Esophagus squamous epithelium (tissue), 5 donors: Measurements from ENCODE around the gene TFEB. TPM values are rescaled to one million over a fixed set of nuclear protein-coding genes. Genes with fewer than 3 reads are reported as not detected.

ENCODE experiments used
- DNase-seq: peaks from one replicate; lab custom pipeline; 2025; lab: John Stamatoyannopoulos, UW
- H3K27ac ChIP-seq, 4 donors: fragments of 200-600 bp; sonication (generic); one replicate each; pipeline ENCODE4 v1.5.1; 2016 to 2019; ENCODE audit warnings: mild to moderate bottlenecking in 1 of 4
- H3K27me3 ChIP-seq, 4 donors: fragments of 200-600 bp; sonication (generic); 1 replicate in 3 of 4; 2 replicates in 1 of 4; pipeline versions ENCODE4 v1.5.1 to v1.6.0; 2017 to 2021; ENCODE audit warnings: antibody characterized with exemption in 1 of 4
- H3K36me3 ChIP-seq, 3 donors: fragments of 200-600 bp; sonication (generic); one replicate each; pipeline ENCODE4 v1.5.1; 2016 to 2019
- H3K4me1 ChIP-seq, 3 donors: fragments of 200-600 bp; sonication (generic); one replicate each; pipeline ENCODE4 v1.5.1; 2017 to 2019
- H3K4me3 ChIP-seq, 4 donors: fragments of 200-600 bp; sonication (generic); 1 replicate in 3 of 4; 2 replicates in 1 of 4; pipeline ENCODE4 v1.5.1; 2016 to 2019; ENCODE audit warnings: mild to moderate bottlenecking in 2 of 4, moderate library complexity in 1 of 4
- H3K9me3 ChIP-seq, 3 donors: fragments of 200-600 bp; sonication (generic); one replicate each; pipeline ENCODE4 v1.5.1; 2016 to 2019
- POLR2A ChIP-seq, 4 donors: fragments of 450-650 bp; IDR thresholded peaks; one replicate each; pipeline ENCODE4 v1.6.1; 2017; ENCODE audit warnings: antibody characterized with exemption in 4 of 4, mild to moderate bottlenecking in 4 of 4, moderate library complexity in 3 of 4
- WGBS, 2 donors: methylation state at CpG; one replicate each; pipeline ENCODE4 v1.1.5; 2018; 5-methylcytosine and 5-hydroxymethylcytosine counted together
- intact Hi-C: fragments of 100-400 bp; cut with DNase I; formaldehyde crosslinking; loops from one replicate; pipeline ENCODE4 v1.15.0; 2022
- total RNA-seq, 4 donors: library from RNA; depleted of rRNA; stranded (reverse); fragments of >200 nt; gene quantifications; one replicate each; pipeline ENCODE4 v1.1.0, GENCODE V29; 2016
- TF ChIP-seq, protein P1 (sequence below), 6 experiments: fragments of 450-650 bp in 4 of 6; fragments of 200-600 bp in 2 of 6; sonication (generic) in 2 of 6; IDR thresholded peaks; one replicate each; pipeline ENCODE4 v1.5.1; 2016 to 2019; ENCODE audit warnings: antibody characterized with exemption in 6 of 6, mild to moderate bottlenecking in 4 of 6, moderate library complexity in 4 of 6
- donor health status: DM: yes; HTN: yes; CAD: no.

TFEB gene
- total RNA-seq, 4 donors from 2014 or later = 7.0 to 17.5 (median 13.4) TPM

- intact Hi-C loops = no loop called here
- Histone ChIP-seq H3K4me3 (no peak overlapping the region), H3K36me3 (no peaks in the 10 kb centered on the region), H3K9me3 (no peaks in the 10 kb centered on the region), H3K4me1 (no peaks in the 10 kb centered on the region), H3K27ac (no peak overlapping the region), H3K27me3 (peaks cover 0 to 10% (median 0%) of the 10 kb centered on the region in 4 donors)
- WGBS, 2 donors = 78 to 89% methylated on average over 7 of the region's 7 CpGs
- TF ChIP-seq POLR2A (IDR thresholded peaks at IDR 0.05) = no peak
- TF ChIP-seq, protein P1, sequence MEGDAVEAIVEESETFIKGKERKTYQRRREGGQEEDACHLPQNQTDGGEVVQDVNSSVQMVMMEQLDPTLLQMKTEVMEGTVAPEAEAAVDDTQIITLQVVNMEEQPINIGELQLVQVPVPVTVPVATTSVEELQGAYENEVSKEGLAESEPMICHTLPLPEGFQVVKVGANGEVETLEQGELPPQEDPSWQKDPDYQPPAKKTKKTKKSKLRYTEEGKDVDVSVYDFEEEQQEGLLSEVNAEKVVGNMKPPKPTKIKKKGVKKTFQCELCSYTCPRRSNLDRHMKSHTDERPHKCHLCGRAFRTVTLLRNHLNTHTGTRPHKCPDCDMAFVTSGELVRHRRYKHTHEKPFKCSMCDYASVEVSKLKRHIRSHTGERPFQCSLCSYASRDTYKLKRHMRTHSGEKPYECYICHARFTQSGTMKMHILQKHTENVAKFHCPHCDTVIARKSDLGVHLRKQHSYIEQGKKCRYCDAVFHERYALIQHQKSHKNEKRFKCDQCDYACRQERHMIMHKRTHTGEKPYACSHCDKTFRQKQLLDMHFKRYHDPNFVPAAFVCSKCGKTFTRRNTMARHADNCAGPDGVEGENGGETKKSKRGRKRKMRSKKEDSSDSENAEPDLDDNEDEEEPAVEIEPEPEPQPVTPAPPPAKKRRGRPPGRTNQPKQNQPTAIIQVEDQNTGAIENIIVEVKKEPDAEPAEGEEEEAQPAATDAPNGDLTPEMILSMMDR (IDR thresholded peaks at IDR 0.05) = no peak
- no peak for DNase-seq
Observed at GRCh38 chr6:41672016-41672415, 63.4 kb downstream of the TFEB start.

DNA sequence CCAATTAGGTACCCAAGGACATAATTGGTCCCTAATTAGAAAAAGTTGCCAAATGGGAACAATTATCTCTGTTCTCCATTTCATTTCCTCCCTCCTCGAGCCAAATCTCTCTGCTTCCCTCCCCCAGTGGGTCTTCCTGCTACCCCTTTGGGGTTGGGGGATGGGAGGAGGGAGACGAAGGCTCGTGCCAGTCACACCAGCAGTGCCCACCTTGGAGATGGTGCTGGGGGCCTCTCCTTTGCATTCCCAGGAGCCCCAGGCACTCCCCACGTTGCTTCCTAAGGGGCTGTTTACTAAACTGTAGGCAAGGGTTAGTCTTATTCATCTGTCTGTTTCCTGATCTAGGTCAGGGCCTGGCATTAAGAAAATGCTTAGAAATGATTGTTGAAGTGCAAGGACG lies 64.0 kb downstream of the TFEB start:
- 36 to 42% methylated on average over 5 of the region's 5 CpGs for WGBS, 2 donors
- H3K27me3 ChIP-seq = peaks cover 0 to 10% (median 0%) of the 10 kb centered on the region in 4 donors
- no peaks in the 10 kb centered on the region for H3K9me3 ChIP-seq
- H3K27ac ChIP-seq = no peak overlapping the region
- intact Hi-C loops = no loop called here
- no peaks in the 10 kb centered on the region for H3K36me3 ChIP-seq
- TF ChIP-seq, protein P1 (IDR thresholded peaks at IDR 0.05) = no peak
- no peak for TF ChIP-seq POLR2A (IDR thresholded peaks at IDR 0.05)
- no peaks in the 10 kb centered on the region for H3K4me1 ChIP-seq
- no peak for DNase-seq
- no peak overlapping the region for H3K4me3 ChIP-seq

DNA sequence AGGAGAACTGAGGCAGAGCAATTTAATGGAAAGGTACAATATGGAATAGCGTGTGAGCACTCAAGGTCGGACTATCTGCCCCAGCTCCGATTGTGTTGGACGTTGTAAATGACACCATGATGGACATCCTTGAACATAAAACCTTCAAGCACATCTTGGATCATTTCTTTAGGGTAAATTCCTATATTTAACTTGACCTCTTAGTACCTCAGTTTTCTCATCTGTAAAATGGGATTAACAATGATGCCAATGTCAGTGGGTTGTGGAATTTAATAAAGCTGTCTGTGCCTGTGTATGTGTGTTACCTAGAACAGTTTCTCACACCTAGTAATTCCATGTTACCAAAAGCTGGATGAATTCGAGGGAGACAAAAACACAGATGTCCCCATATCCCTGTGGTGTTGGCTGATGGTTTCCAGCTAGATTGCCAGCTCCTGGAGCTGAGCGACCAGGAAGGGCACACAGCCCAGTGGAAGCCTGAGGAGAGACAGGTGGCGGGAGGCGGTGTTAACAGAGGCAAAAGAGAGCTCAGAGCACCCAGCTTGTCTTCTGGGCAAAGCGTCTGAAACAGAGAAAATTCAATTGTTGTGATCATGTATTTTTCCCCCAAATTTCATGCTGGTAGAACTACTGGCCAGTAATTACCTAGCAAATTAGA lies 64.6 kb downstream of the TFEB start:
- WGBS, 2 donors = 73 to 76% methylated on average over 9 of the region's 9 CpGs
- H3K27me3 ChIP-seq = peaks cover 0 to 10% (median 0%) of the 10 kb centered on the region in 4 donors

DNA sequence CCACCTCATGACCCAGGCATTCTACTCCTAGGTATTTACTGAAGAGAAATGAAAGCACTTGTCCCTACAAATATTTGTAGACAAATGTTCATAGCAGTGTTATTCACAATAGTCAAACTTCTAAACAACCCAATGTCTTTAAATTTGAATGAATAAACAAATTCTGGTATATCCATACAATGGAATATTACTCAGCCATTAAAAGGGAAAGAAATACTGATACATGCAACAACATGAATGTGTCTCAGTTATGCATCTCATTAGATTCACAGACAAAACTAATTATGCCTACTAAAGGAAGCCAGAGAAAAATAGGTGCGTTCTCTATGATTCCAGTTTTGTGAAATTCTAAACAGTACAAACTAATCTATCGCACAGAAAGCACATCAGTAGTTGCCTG lies 66.4 kb downstream of the TFEB start:
- Histone ChIP-seq H3K27ac (no peak overlapping the region), H3K27me3 (peaks cover 0 to 17% (median 0%) of the 10 kb centered on the region in 4 donors), H3K36me3 (no peaks in the 10 kb centered on the region), H3K4me1 (no peaks in the 10 kb centered on the region), H3K9me3 (no peaks in the 10 kb centered on the region), H3K4me3 (no peak overlapping the region)
- whole genome bisulfite sequencing, 2 donors = 83 to 95% methylated on average over 2 of the region's 2 CpGs
- intact Hi-C loops = no loop called here
- no peak for DNase-seq
- TF ChIP-seq POLR2A (IDR thresholded peaks at IDR 0.05) = no peak
- TF ChIP-seq, protein P1 (IDR thresholded peaks at IDR 0.05) = no peak

More for the DNA sequence above, 64.6 kb downstream of the TFEB start:
- no peaks in the 10 kb centered on the region for H3K9me3 ChIP-seq
- no peak for DNase-seq
- no peak overlapping the region for H3K4me3 ChIP-seq
- TF ChIP-seq, protein P1 (IDR thresholded peaks at IDR 0.05) = no peak
- no peak for TF ChIP-seq POLR2A (IDR thresholded peaks at IDR 0.05)
- H3K36me3 ChIP-seq = no peaks in the 10 kb centered on the region
- H3K27ac ChIP-seq = no peak overlapping the region
- no peaks in the 10 kb centered on the region for H3K4me1 ChIP-seq
- intact Hi-C loops = no loop called here

DNA sequence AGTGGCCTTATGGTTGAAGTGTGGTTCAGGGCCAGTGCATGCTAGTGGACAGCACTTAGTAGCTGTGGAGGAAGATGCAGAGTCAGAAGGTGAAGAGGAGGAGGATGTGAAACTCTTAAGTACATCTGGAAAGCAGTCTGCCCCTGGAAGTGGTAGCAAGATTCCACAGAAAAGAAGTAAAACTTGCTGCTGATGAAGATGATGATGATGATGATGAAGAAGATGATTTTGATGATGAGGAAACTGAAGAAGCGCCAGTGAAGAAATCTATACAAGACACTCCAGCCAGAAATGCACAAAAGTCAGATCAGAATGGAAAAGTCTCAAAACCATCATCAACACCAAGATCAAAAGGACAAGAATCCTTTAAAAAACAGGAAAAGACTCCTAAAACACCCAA lies 68.2 kb downstream of the TFEB start:
- TF ChIP-seq, protein P1 (IDR thresholded peaks at IDR 0.05) = no peak
- TF ChIP-seq POLR2A (IDR thresholded peaks at IDR 0.05) = no peak
- no peak for DNase-seq
- no peak overlapping the region for H3K27ac ChIP-seq
- no peaks in the 10 kb centered on the region for H3K4me1 ChIP-seq
- H3K27me3 ChIP-seq = peaks cover 0 to 26% (median 0%) of the 10 kb centered on the region in 4 donors
- H3K4me3 ChIP-seq = no peak overlapping the region
- intact Hi-C loops = no loop called here
- WGBS, 2 donors = 88 to 93% methylated on average over 1 of the region's 1 CpG
- H3K9me3 ChIP-seq = no peaks in the 10 kb centered on the region
- H3K36me3 ChIP-seq = no peaks in the 10 kb centered on the region
